SK-MEL-5 (cell line): ENCODE measurements around the gene TAS2R60. TPM values are rescaled to one million over a fixed set of nuclear protein-coding genes. Genes with fewer than 3 reads are reported as not detected.

ENCODE experiments used
- DNase-seq: peaks from one replicate; pipeline ENCODE4 v3.0.0-alpha.2; 2016; ENCODE audit warnings: low read depth, low spot score
- in situ Hi-C: cut with HindIII; loops from 2 replicates; pipeline ENCODE4 v1.10.0; 2016; ENCODE audit warnings: low sequenced_read_pairs, high pct_unique_total_duplicates, low pct_unique_long_range_greater_than_20kb
- total RNA-seq: library from RNA; depleted of rRNA; stranded (reverse); fragments of >200 nt; shearing (Covaris generic); gene quantifications from 2 replicates; pipeline ENCODE4 v1.2.3, GENCODE V29; 2014

TAS2R60 gene
- total RNA-seq, 1 experiment from 2014 or later: not detected

DNA sequence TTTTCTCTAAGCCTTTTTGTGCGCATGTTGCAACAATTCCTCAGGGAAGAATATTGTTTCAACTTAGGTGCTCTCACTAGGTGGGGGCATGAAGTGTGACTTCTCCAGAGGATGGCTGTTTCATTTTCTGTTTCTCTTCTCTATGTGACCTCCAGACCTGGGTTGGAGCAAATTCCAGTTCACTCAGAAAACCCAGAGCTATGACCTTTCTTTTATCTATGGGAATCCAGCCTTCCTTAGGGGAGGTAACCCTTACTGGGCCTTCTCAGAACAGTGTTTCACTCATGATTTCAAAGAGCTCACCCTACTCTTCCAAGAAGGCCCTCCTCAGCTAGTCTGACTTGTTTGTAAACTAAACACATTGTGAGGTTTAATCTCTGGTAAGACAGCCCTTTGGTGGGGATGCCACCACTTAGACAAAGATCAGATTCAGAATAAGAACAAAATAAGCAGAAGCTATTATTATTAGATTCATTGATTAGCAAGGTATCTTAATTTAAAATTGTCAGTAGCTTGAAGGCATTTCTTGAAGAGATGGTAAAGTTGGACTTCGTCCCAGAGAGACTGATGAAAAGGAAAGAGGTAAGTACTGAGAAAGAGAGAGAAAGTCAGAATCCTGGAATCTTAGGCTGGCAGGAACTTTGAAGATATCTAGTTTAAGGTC lies 16.6 kb upstream of the TAS2R60 start:
- DNase-seq: no peak
- in situ Hi-C loops: no loop called here

DNA sequence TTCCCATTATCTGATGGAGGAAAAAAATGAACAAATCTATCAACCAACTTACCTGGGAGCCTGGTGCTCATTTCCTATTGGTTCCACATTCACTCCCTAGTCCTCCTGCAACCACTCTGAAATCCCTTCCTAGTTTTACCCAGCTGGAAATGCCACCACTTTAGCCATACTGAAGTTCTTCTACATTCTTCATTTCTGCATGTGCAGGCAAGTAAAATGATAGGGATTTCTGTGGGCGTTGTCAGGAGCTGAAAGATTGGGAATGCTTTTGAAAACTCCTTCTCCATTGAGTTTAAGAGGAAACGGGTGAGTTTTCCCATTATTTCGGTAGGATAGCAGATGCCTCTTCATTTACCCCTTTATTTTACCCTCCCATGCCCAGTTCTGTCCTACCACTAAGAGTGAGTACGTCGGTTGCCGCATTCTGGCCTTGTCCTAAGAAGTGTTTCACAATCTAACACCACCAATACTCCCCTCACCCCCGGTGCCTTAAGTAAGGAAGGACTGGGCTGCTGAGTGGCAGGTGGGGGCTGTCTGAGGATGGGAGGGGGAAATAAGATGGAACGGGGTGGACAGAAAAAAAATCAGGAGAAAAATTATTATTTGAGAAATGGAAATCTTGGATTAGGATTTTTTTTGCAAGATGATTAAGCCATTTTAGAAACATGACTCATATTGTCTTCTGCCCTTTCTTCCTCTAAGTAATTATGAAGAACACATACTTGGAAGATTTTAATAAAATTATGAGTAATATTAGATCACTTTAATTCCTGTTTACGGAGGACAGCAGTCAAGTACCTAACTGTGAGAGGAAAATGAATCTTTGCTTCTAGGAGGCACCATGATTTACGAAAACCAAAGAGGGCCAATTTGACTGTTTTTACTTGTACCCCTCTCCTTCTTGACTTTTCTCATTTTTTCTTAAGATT lies 13.2 kb upstream of the TAS2R60 start:
- in situ Hi-C loops: no loop called here
- no peak for DNase-seq

- in situ Hi-C loops: no loop called here
- DNase-seq: no peak
Measured at GRCh38 chr7:143431109-143431508, 12.1 kb upstream of the TAS2R60 start.

GRCh38 chr7:143433759-143434158 lies 9.5 kb upstream of the TAS2R60 start:
- DNase-seq: no peak
- in situ Hi-C loops: no loop called here

GRCh38 chr7:143434660-143435059 lies 8.6 kb upstream of the TAS2R60 start:
- in situ Hi-C loops: no loop called here
- peak; percentile 30 for DNase-seq

DNA sequence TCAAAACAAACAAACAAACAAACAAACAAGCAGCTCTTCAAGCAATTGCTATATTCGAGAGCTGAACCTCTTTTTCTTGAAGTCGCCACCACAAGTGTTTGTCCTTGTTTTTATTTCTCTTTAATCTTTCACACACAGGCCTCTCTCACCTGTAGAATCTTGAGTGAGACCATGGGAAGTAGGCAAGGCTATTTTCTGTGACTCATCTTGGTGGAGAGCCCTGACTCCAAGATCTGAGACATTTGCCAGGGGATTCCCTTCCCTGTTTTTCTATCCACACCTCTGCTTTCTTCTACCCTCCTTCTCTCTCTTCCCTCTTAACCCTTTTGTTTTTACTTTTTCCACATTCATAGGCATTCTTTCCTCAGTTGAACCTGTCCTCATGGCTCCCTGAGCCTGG lies 8.0 kb upstream of the TAS2R60 start:
- no peak for DNase-seq
- in situ Hi-C loops: no loop called here

DNA sequence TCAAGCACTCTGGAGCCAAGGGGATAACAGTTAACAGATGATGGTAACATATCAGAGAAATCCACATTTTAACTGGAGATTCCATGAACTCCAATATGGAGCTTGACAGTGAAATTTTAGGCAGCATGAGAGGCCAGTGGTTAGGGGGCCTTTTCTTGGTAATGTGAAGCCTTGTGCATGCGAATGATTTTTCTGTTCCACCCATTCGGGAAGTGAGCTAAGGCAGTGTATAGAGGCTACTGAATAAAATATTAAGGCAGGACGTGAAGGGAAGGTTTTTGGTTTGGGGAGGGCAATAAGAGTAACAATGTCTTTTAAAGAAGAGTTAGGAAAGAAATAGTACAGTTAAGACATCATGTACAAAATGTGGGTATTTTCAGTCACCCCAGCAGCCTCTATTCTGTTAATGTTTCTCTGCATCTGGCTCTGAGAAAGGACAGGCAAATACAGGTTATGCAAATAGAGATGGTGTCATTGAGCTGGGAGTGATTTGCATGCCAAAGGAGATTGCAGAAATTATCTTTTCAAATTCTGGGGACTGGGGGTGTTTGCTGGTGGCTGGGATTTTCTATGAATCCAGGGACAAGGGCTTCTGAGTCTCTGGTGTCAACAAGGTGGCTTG lies 6.8 kb upstream of the TAS2R60 start:
- DNase-seq: no peak
- in situ Hi-C loops: no loop called here

- no peak for DNase-seq
- in situ Hi-C loops: no loop called here
Measured at GRCh38 chr7:143437578-143437977, 5.7 kb upstream of the TAS2R60 start.

DNA sequence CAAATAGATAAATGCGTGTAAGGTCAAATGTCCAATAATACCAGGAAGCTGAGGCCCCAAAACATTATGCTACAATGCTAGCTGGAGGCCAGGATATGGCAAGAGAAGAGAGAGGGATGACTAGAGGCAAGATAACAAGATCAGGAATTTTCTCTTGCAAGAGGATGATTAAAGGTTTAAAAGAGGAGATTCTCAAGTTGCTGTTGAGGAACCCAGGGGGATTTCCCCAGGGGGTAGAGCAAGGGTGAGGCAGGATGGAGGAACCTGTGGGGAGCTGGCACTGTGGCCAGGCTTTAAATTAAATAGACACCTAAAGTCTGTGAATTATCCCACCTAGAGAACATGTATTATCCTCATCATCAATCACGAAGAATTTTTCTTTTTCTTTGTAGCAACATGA lies 3.4 kb upstream of the TAS2R60 start:
- no peak for DNase-seq
- in situ Hi-C loops: no loop called here

- DNase-seq: no peak
- in situ Hi-C loops: no loop called here
Measured at GRCh38 chr7:143444063-143444782, 970 bp downstream of the TAS2R60 start.

GRCh38 chr7:143444785-143445184 lies 1.5 kb downstream of the TAS2R60 start:
- DNase-seq: no peak
- in situ Hi-C loops: no loop called here

GRCh38 chr7:143447466-143447865 lies 4.2 kb downstream of the TAS2R60 start:
- in situ Hi-C loops: no loop called here

DNA sequence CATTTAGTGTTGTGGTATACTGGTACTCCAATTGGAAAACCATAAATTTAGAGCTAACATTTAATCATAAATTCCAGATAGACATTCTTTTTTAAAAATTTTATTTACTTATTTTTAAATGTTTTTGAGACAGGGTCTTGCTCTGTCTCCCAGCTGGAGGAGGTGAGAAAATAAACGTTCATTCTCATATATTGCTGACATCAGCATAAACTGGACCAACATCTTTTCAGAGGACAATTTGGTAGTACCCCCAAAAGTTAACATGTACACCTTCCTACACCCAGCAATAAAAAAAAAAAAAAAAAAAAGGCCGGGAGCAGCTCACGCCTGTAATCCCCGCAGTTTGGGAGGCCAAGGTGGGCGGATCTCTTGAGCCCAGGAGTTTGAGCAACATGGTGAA lies 5.2 kb downstream of the TAS2R60 start:
- in situ Hi-C loops: no loop called here
- no peak for DNase-seq

More at GRCh38 chr7:143447466-143447865, 4.2 kb downstream of the TAS2R60 start:
- DNase-seq: no peak

GRCh38 chr7:143449793-143450192 lies 6.5 kb downstream of the TAS2R60 start:
- in situ Hi-C loops: no loop called here
- no peak for DNase-seq

DNA sequence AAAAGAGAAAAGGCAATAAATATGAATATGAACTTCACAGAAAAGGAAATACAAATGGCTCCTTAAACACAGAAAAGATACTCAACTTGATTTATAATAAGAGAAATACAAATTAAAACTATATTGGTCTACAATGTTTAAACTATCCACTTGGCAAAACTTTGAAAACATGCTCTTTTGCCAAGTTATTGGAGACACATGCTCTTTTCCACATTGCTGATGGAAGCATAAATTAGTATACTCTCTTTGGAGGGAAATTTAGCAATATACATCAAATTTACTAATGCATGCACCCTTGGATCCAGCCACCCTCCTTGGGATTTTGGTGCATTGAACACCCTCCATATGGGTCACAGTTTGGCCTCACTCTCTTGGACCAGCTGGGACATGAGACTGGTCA lies 7.9 kb downstream of the TAS2R60 start:
- no peak for DNase-seq
- in situ Hi-C loops: no loop called here

- no peak for DNase-seq
- in situ Hi-C loops: no loop called here
Measured at GRCh38 chr7:143451746-143452145, 8.5 kb downstream of the TAS2R60 start.

DNA sequence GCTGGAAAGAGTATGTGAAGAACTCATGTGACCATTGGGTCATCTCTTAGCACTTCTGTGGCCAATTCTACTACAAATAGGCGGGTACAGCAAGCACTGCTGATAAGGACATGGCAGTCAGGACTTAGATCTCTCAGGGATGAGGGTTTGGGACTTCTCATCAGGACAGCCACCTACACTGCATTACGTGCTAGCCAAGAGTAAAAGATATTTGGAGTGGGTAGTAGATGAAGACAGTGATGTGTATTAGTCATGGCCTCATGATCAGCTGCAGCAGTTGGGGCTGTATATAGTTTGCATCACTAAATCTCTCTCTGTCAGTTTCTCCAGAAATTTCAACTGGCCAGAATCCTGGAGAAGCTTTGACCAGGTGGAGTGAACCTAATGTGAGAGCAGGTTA lies 9.2 kb downstream of the TAS2R60 start:
- in situ Hi-C loops: no loop called here
- DNase-seq: no peak

- in situ Hi-C loops: no loop called here
- no peak for DNase-seq
Measured at GRCh38 chr7:143454091-143454680, 10.9 kb downstream of the TAS2R60 start.
